ENCODE data around the gene C11orf65. TPM values are rescaled to one million over a fixed set of nuclear protein-coding genes. Genes with fewer than 3 reads are reported as not detected.
"Not testable (repeated sequence)": the region's sequence is repeated elsewhere in the genome, so short reads cannot be mapped to it uniquely, and the experiment has no call there.

C11orf65 gene
- total RNA-seq, 1 donor from 2014 or later = 0.67 TPM

DNA sequence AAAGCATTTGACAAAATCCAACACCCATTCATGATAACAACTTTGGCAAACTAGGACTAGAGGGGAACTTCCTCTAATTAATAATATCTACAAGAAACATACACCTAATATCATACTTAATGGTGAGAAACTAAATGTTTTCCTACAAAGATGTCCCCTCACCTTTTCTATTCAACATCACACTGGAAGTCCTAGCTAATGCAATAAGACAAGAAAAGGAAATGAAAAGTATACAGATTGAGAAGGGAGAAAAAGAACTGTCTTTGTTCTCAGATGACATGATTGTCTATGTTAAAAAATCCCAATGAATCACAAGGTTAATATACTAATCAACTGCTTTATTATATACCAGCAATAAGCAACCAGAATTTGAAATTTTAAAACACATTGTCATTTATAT, 52.4 kb downstream of the C11orf65 start:
- Mint-ChIP-seq H3K27me3 (no peaks in the 10 kb centered on the region), H3K4me3 (ENCODE audit: low read depth) (no peak overlapping the region), H3K4me1 (ENCODE audit: low read depth) (peaks cover 5% of the 10 kb centered on the region), H3K36me3 (ENCODE audit: insufficient read depth) (peaks cover 3% of the 10 kb centered on the region), H3K27ac (no peak overlapping the region), H3K9me3 (ENCODE audit: low read depth) (peaks cover 21% of the 10 kb centered on the region)
- TF ChIP-seq, protein P1, sequence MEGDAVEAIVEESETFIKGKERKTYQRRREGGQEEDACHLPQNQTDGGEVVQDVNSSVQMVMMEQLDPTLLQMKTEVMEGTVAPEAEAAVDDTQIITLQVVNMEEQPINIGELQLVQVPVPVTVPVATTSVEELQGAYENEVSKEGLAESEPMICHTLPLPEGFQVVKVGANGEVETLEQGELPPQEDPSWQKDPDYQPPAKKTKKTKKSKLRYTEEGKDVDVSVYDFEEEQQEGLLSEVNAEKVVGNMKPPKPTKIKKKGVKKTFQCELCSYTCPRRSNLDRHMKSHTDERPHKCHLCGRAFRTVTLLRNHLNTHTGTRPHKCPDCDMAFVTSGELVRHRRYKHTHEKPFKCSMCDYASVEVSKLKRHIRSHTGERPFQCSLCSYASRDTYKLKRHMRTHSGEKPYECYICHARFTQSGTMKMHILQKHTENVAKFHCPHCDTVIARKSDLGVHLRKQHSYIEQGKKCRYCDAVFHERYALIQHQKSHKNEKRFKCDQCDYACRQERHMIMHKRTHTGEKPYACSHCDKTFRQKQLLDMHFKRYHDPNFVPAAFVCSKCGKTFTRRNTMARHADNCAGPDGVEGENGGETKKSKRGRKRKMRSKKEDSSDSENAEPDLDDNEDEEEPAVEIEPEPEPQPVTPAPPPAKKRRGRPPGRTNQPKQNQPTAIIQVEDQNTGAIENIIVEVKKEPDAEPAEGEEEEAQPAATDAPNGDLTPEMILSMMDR (IDR thresholded peaks at IDR 0.05; ENCODE audit: unreplicated experiment) = no peak
- no peak for DNase-seq (ENCODE audit: low spot score, unreplicated experiment)

DNA sequence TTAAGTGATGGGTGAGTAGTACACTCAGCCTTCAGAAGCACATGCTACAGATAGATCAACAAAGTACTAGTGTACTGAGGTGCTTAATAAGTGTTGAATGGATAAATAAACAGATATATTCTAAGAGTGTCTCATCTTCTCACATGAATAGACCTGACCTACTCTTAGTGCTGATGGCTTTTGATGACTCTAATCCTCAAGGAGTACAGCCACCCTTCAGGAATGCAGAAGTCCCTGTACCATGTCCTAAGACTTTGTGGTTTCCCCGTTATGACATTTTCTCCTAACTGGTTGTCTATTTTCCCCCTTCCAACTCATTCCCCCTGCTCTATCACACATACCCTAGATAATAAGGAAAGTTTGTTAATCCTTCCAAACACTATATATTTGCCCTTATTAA, 61.6 kb downstream of the C11orf65 start:
- no peak overlapping the region for H3K27ac Mint-ChIP-seq
- H3K4me1 Mint-ChIP-seq (ENCODE audit: low read depth) = peaks cover 22% of the 10 kb centered on the region
- TF ChIP-seq, protein P1 (IDR thresholded peaks at IDR 0.05; ENCODE audit: unreplicated experiment) = no peak
- no peak overlapping the region for H3K4me3 Mint-ChIP-seq (ENCODE audit: low read depth)
- no peak for DNase-seq (ENCODE audit: low spot score, unreplicated experiment)
- H3K36me3 Mint-ChIP-seq (ENCODE audit: insufficient read depth) = no peaks in the 10 kb centered on the region
- no peaks in the 10 kb centered on the region for H3K27me3 Mint-ChIP-seq
- H3K9me3 Mint-ChIP-seq (ENCODE audit: low read depth) = peaks cover 10% of the 10 kb centered on the region

DNA sequence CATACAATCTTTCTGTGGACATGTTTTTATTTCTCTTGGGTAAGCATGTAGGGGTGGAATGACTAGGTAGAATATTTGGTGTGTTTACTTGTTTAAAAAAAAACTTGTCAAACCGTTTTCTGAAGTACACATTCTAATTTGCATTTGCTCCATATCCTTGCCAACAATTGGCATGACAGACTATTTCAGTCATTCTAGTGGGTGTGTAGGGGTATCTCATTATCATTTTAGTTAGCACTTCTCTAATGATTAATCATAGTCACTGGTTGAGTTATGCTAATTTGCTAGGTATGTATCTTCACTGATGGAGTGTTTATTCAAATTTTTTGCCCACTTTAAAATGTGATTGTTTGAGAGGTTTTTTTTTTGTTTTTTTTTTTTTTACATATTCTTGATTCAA, 64.3 kb downstream of the C11orf65 start:
- Mint-ChIP-seq H3K4me1 (ENCODE audit: low read depth) (peaks cover 30% of the 10 kb centered on the region), H3K27ac (no peak overlapping the region), H3K27me3 (no peaks in the 10 kb centered on the region), H3K36me3 (ENCODE audit: insufficient read depth) (no peaks in the 10 kb centered on the region), H3K4me3 (ENCODE audit: low read depth) (no peak overlapping the region), H3K9me3 (ENCODE audit: low read depth) (peaks cover 7% of the 10 kb centered on the region)
- TF ChIP-seq, protein P1 (IDR thresholded peaks at IDR 0.05; ENCODE audit: unreplicated experiment) = no peak
- DNase-seq (ENCODE audit: low spot score, unreplicated experiment) = no peak

DNA sequence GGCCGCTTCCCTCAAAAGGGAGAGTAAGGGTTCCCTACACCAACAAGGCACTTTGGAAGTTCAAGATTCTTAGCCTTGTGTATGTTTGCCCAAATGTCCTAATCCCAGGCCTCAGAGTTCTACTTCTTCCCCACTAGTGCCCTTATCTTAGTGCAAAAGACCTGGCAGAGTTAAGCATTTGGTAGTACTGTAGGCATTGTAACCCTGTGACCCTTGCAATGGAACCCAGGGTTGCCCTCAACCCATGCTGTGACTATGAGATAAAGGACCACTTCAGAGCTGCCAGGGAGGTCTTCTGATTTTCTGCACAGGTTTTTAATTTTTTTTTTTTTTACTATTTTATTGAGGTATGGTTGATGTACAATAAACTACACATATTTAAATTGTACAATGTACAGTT, 65.1 kb downstream of the C11orf65 start:
- peaks cover 31% of the 10 kb centered on the region for H3K4me1 Mint-ChIP-seq (ENCODE audit: low read depth)
- no peaks in the 10 kb centered on the region for H3K27me3 Mint-ChIP-seq
- no peaks in the 10 kb centered on the region for H3K36me3 Mint-ChIP-seq (ENCODE audit: insufficient read depth)
- H3K9me3 Mint-ChIP-seq (ENCODE audit: low read depth) = peaks cover 7% of the 10 kb centered on the region
- no peak for DNase-seq (ENCODE audit: low spot score, unreplicated experiment)
- TF ChIP-seq, protein P1 (IDR thresholded peaks at IDR 0.05; ENCODE audit: unreplicated experiment) = no peak
- H3K27ac Mint-ChIP-seq = peak overlapping the region; percentile 94
- H3K4me3 Mint-ChIP-seq (ENCODE audit: low read depth) = no peak overlapping the region

DNA sequence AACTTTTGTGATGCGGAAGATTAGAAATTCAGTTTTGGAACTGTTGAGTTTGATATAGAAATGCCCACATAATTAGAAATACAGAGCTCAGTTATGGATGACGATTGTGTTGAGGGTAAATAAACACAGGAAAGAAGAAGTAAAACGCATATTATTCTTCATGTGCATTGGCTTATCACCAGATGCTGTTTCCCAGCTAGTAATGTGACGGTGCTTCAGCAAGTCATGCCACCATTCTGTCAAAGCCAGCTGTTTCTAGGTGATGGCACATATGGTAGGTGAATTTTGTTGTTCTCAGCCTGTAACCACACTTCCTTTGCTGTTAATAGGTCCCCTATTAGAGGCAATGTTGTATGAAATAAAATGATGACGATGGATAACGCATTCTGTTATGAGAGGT, 68.9 kb downstream of the C11orf65 start:
- TF ChIP-seq, protein P1 (IDR thresholded peaks at IDR 0.05; ENCODE audit: unreplicated experiment) = no peak
- no peaks in the 10 kb centered on the region for H3K36me3 Mint-ChIP-seq (ENCODE audit: insufficient read depth)
- DNase-seq (ENCODE audit: low spot score, unreplicated experiment) = no peak
- H3K27ac Mint-ChIP-seq = no peak overlapping the region
- no peak overlapping the region for H3K4me3 Mint-ChIP-seq (ENCODE audit: low read depth)
- peaks cover 4% of the 10 kb centered on the region for H3K9me3 Mint-ChIP-seq (ENCODE audit: low read depth)
- no peaks in the 10 kb centered on the region for H3K27me3 Mint-ChIP-seq
- H3K4me1 Mint-ChIP-seq (ENCODE audit: low read depth) = peaks cover 27% of the 10 kb centered on the region

DNA sequence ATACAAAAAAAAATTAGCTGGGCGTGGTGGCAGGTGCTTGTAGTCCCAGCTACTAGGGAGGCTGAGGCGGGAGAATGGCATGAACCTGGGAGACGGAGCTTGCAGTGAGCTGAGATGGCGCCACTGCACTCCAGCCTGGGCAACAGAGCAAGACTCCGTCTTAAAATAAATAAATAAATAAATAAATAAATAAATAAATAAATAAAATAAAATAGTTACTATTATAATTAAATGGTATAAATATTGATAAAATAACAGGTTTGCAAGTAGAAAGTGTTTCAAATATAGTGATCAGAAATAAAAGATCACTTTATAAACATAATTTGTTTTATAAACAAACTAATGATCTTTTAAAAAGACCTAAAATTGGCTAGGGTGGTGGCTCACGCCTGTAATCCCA, 70.7 kb downstream of the C11orf65 start:
- peaks cover 19% of the 10 kb centered on the region for H3K4me1 Mint-ChIP-seq (ENCODE audit: low read depth)
- not testable (repeated sequence) for DNase-seq (ENCODE audit: low spot score, unreplicated experiment); H3K36me3 Mint-ChIP-seq (ENCODE audit: insufficient read depth); H3K9me3 Mint-ChIP-seq (ENCODE audit: low read depth); H3K27me3 Mint-ChIP-seq; H3K27ac Mint-ChIP-seq; H3K4me3 Mint-ChIP-seq (ENCODE audit: low read depth)
